GM12878 (cell line): ENCODE results near the gene COQ5. TPM values are rescaled to one million over a fixed set of nuclear protein-coding genes. Genes with fewer than 3 reads are reported as not detected.

ENCODE experiments used
- ATAC-seq: fragments of 200-7000 bp; cut with Tn5 transposase; 3 replicates; pipeline ENCODE4 v1.9.1; 2020; ENCODE audit warnings: mild to moderate bottlenecking, moderate library complexity
- BruUV-seq: library from RNA; stranded (reverse); fragments of 400-500 nt; replicated peaks from 2 replicates; lab custom pipeline; 2021; lab: Mats Ljungman, UMichigan
- CTCF ChIA-PET: fragments of 300-600 bp; sonication (Branson Sonifier 250); formaldehyde crosslinking; extraction: SDS; loops from one replicate; lab custom pipeline; 2021; ENCODE audit warnings: inconsistent platforms; lab: Yijun Ruan, JAX
- POLR2A ChIA-PET: fragments of 350-600 bp; formaldehyde crosslinking; extraction: SDS; loops from one replicate; lab custom pipeline; 2021; ENCODE audit warnings: inconsistent platforms; lab: Charles Lee
- RAD21 ChIA-PET: fragments of 300-600 bp; sonication (Branson Sonifier 250); formaldehyde crosslinking; loops from one replicate; lab custom pipeline; 2023; ENCODE audit warnings: antibody characterized with exemption; ENCODE audit not compliant: unreplicated experiment; lab: Charles Lee
- SMC1A ChIA-PET: fragments of 300-600 bp; sonication (Branson Sonifier 250); formaldehyde crosslinking; loops from one replicate; lab custom pipeline; 2023; ENCODE audit not compliant: unreplicated experiment, uncharacterized antibody; lab: Charles Lee
- DNase-seq: peaks from one replicate; pipeline ENCODE4 v3.0.0-alpha.2; 2011; ENCODE audit warnings: low read depth, low spot score
- FAIRE-seq: peaks from 3 replicates; lab custom pipeline; 2011; peaks lifted over from hg19 to GRCh38; lab: Jason Lieb, UNC
- H2AFZ ChIP-seq: 2 replicates; pipeline ENCODE4 v1.6.0; 2011; ENCODE audit warnings: low read depth, low read length, control low read depth; ENCODE audit not compliant: control insufficient read depth
- H3K27ac ChIP-seq: 2 replicates; pipeline ENCODE4 v1.5.1; 2011; ENCODE audit warnings: control low read depth; ENCODE audit not compliant: control insufficient read depth, insufficient read depth
- H3K27me3 ChIP-seq, 2 experiments: replicated peaks in 1 of 2; 2 replicates each; pipeline versions ENCODE4 v1.6.0 to v1.6.1; 2011; ENCODE audit warnings: low read length in 1 of 2; ENCODE audit not compliant: control insufficient read depth in 2 of 2, insufficient read depth in 2 of 2
- H3K36me3 ChIP-seq, 2 experiments: 2 replicates each; pipeline ENCODE4 v1.5.1; 2011; ENCODE audit warnings: low read length in 1 of 2; ENCODE audit not compliant: control insufficient read depth in 2 of 2, insufficient read depth in 2 of 2
- H3K4me1 ChIP-seq: 2 replicates; pipeline ENCODE4 v1.6.1; 2011; ENCODE audit warnings: mild to moderate bottlenecking, low read length, moderate library complexity, mixed read lengths; ENCODE audit not compliant: control insufficient read depth, insufficient read depth
- H3K4me2 ChIP-seq: 2 replicates; pipeline ENCODE4 v1.6.0; 2011; ENCODE audit warnings: control low read depth; ENCODE audit not compliant: control insufficient read depth, insufficient read depth
- H3K4me3 ChIP-seq: fragments of 200-600 bp; sonication (generic); 2 replicates; pipeline ENCODE4 v1.5.1; 2016
- H3K79me2 ChIP-seq: 2 replicates; pipeline ENCODE4 v1.6.0; 2011; ENCODE audit warnings: low read length; ENCODE audit not compliant: control insufficient read depth, insufficient read depth
- H3K9ac ChIP-seq: 2 replicates; pipeline ENCODE4 v1.8.0; 2011; ENCODE audit warnings: low read length, control low read depth, mixed read lengths; ENCODE audit not compliant: control insufficient read depth, insufficient read depth
- H3K9me3 ChIP-seq: replicated peaks from 3 replicates; pipeline ENCODE4 v1.5.1; 2011; ENCODE audit warnings: mild to moderate bottlenecking, low read length; ENCODE audit not compliant: control insufficient read depth, insufficient read depth
- H4K20me1 ChIP-seq: 2 replicates; pipeline ENCODE4 v1.6.0; 2011; ENCODE audit not compliant: control insufficient read depth, insufficient read depth
- DPF2 ChIP-seq: fragments of 450-650 bp; IDR thresholded peaks from 2 replicates; pipeline ENCODE4 v1.6.1; 2017; ENCODE audit warnings: mild to moderate bottlenecking
- IRF3 ChIP-seq: fragments of 450-650 bp; IDR thresholded peaks from 2 replicates; pipeline ENCODE4 v1.6.1; 2014; ENCODE audit warnings: mild to moderate bottlenecking
- NFYB ChIP-seq: IDR thresholded peaks from 2 replicates; pipeline ENCODE4 v1.6.1; 2011; ENCODE audit warnings: low read depth, mild to moderate bottlenecking, low read length, improper control_type of control experiment, moderate library complexity; ENCODE audit not compliant: insufficient read depth
- SMAD5 ChIP-seq: IDR thresholded peaks from 2 replicates; pipeline ENCODE4 v1.6.1; 2016; ENCODE audit warnings: antibody characterized with exemption, low read depth
- SREBF1 ChIP-seq: IDR thresholded peaks from 2 replicates; pipeline ENCODE4 v1.6.1; 2012; ENCODE audit warnings: mild to moderate bottlenecking, low read length
- STAT1 ChIP-seq: fragments of 450-650 bp; conservative IDR thresholded peaks from 2 replicates; pipeline ENCODE4 v1.6.1; 2014; ENCODE audit warnings: antibody characterized with exemption, mild to moderate bottlenecking
- ZBTB11 ChIP-seq: fragments of 450-650 bp; formaldehyde crosslinking; IDR thresholded peaks from 2 replicates; pipeline ENCODE4 v1.5.0; 2022; ENCODE audit warnings: mild to moderate bottlenecking, missing genetic modification characterization
- ZNF622 ChIP-seq: fragments of 450-650 bp; IDR thresholded peaks from 2 replicates; pipeline ENCODE4 v1.6.1; 2017; ENCODE audit warnings: mild to moderate bottlenecking, inconsistent platforms
- WGBS: methylation state at CpG from one replicate; pipeline ENCODE4 v1.1.6; 2016; ENCODE audit warnings: low lambda C conversion rate; ENCODE audit not compliant: insufficient replicate concordance, insufficient coverage; ENCODE audit errors: missing lambda C conversion rate; 5-methylcytosine and 5-hydroxymethylcytosine counted together
- in situ Hi-C: fragments of 300-500 bp; cut with MboI; formaldehyde crosslinking; loops from 9 replicates; pipeline ENCODE4 v1.14.3; 2018; ENCODE audit warnings: mixed read lengths
- intact Hi-C: fragments of 100-400 bp; cut with micrococcal nuclease; formaldehyde crosslinking; loops from one replicate; pipeline ENCODE4 v1.14.2; 2022; ENCODE audit not compliant: unreplicated experiment
- polyA plus RNA-seq, 11 experiments: library from polyadenylated mRNA; depleted of rRNA in 4 of 11; unstranded in 6 of 11; stranded (reverse) in 5 of 11; fragments of >200 nt; fragmentation: Nextera tagmentation in 4 of 11; fragmentation: Illumina TruSeq in 1 of 11; extraction: Ambion mirVana in 4 of 11; extraction: Trizol in 1 of 11; gene quantifications; 1 replicate in 1 of 11; 2 replicates in 10 of 11; pipeline versions ENCODE4 v1.2.1 to v1.2.3, GENCODE V29; 2011 to 2016; ENCODE audit warnings: inconsistent platforms in 2 of 11, missing spikeins in 2 of 11, low read depth in 1 of 11
- total RNA-seq, 4 experiments: library from RNA; depleted of rRNA in 3 of 4; stranded (reverse); fragments of >200 nt in 3 of 4; fragmentation: Illumina TruSeq in 1 of 4; extraction: Trizol in 1 of 4; gene quantifications; 2 replicates each; pipeline versions ENCODE4 v1.2.1 to v1.2.3, GENCODE V29; 2013 to 2021
- TF ChIP-seq, protein P1 (sequence below): fragments of 450-650 bp; formaldehyde crosslinking; IDR thresholded peaks from 2 replicates; pipeline ENCODE4 v1.4.0; 2020; ENCODE audit warnings: mild to moderate bottlenecking, moderate library complexity
- TF ChIP-seq, protein P2 (sequence below): fragments of 450-650 bp; IDR thresholded peaks from 2 replicates; pipeline ENCODE4 v1.6.1; 2017; ENCODE audit warnings: low read depth, mild to moderate bottlenecking, moderate library complexity
- TF ChIP-seq, protein P3 (sequence below): fragments of 150-350 bp; IDR thresholded peaks from 2 replicates; pipeline ENCODE4 v1.6.1; 2014; ENCODE audit warnings: mild to moderate bottlenecking, low read depth, low read length

Gene COQ5
- total and polyA plus RNA-seq, 10 of the 15 experiments (the other 5 are each of a cell fraction or from before 2014, with no cell fraction given): 24.8 to 69.3 (median 37.8) TPM

DNA sequence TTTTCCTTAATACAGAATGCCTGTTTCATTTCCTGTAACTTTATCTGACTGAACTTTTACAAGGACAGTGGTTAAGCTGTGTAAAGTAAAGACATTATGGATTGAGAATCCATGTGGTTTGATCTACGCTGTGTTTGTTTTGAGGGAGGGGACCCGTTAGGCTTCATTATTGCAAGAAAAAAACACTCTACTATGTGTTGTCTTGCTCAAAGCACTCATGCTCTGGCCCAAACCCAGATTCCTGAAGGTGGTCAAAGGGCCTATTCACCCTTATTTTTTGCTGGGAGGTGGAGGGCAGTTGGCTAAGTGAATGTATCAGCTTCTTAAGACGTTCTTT lies 17.1 kb upstream of the COQ5 start:
- intact Hi-C loops (no loop called here), in situ Hi-C loops (no loop called here)
- H3K27me3 ChIP-seq: no peaks in the 10 kb centered on the region
- no peak overlapping the region for H3K27ac ChIP-seq
- ATAC-seq: no peak
- H3K9me3 ChIP-seq: no peaks in the 10 kb centered on the region
- no peak for FAIRE-seq
- peaks cover 32% of the 10 kb centered on the region for H3K79me2 ChIP-seq
- no peak overlapping the region for H2AFZ ChIP-seq
- DNase-seq: no peak
- RAD21 ChIA-PET: no interaction called here
- POLR2A ChIA-PET: interaction anchor here (0.6 kb wide), 2 partner anchors 55 to 231 kb away, joined by 3 to 5 read pairs; no protein-coding TSS in a partner anchor
- H4K20me1 ChIP-seq: peaks cover 3% of the 10 kb centered on the region; the same call in 1 of the 2 replicates
- CTCF ChIA-PET: no interaction called here
- H3K4me3 ChIP-seq: no peak overlapping the region
- no peaks in the 10 kb centered on the region for H3K4me1 ChIP-seq
- whole genome bisulfite sequencing: 86% methylated on average over 3 of the region's 3 CpGs
- TF ChIP-seq, protein P1, sequence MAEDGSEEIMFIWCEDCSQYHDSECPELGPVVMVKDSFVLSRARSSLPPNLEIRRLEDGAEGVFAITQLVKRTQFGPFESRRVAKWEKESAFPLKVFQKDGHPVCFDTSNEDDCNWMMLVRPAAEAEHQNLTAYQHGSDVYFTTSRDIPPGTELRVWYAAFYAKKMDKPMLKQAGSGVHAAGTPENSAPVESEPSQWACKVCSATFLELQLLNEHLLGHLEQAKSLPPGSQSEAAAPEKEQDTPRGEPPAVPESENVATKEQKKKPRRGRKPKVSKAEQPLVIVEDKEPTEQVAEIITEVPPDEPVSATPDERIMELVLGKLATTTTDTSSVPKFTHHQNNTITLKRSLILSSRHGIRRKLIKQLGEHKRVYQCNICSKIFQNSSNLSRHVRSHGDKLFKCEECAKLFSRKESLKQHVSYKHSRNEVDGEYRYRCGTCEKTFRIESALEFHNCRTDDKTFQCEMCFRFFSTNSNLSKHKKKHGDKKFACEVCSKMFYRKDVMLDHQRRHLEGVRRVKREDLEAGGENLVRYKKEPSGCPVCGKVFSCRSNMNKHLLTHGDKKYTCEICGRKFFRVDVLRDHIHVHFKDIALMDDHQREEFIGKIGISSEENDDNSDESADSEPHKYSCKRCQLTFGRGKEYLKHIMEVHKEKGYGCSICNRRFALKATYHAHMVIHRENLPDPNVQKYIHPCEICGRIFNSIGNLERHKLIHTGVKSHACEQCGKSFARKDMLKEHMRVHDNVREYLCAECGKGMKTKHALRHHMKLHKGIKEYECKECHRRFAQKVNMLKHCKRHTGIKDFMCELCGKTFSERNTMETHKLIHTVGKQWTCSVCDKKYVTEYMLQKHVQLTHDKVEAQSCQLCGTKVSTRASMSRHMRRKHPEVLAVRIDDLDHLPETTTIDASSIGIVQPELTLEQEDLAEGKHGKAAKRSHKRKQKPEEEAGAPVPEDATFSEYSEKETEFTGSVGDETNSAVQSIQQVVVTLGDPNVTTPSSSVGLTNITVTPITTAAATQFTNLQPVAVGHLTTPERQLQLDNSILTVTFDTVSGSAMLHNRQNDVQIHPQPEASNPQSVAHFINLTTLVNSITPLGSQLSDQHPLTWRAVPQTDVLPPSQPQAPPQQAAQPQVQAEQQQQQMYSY (CRISPR knock-in tag): no peak
- TF ChIP-seq, protein P2, sequence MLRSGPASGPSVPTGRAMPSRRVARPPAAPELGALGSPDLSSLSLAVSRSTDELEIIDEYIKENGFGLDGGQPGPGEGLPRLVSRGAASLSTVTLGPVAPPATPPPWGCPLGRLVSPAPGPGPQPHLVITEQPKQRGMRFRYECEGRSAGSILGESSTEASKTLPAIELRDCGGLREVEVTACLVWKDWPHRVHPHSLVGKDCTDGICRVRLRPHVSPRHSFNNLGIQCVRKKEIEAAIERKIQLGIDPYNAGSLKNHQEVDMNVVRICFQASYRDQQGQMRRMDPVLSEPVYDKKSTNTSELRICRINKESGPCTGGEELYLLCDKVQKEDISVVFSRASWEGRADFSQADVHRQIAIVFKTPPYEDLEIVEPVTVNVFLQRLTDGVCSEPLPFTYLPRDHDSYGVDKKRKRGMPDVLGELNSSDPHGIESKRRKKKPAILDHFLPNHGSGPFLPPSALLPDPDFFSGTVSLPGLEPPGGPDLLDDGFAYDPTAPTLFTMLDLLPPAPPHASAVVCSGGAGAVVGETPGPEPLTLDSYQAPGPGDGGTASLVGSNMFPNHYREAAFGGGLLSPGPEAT: no peak
- no peak for TF ChIP-seq SREBF1
- TF ChIP-seq, protein P3, sequence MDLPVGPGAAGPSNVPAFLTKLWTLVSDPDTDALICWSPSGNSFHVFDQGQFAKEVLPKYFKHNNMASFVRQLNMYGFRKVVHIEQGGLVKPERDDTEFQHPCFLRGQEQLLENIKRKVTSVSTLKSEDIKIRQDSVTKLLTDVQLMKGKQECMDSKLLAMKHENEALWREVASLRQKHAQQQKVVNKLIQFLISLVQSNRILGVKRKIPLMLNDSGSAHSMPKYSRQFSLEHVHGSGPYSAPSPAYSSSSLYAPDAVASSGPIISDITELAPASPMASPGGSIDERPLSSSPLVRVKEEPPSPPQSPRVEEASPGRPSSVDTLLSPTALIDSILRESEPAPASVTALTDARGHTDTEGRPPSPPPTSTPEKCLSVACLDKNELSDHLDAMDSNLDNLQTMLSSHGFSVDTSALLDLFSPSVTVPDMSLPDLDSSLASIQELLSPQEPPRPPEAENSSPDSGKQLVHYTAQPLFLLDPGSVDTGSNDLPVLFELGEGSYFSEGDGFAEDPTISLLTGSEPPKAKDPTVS: no peak
- TF ChIP-seq ZBTB11 (CRISPR knock-in tag): no peak
- TF ChIP-seq IRF3: no peak
- TF ChIP-seq STAT1: no peak
- no peak for TF ChIP-seq ZNF622
- TF ChIP-seq DPF2: no peak
- TF ChIP-seq NFYB: no peak
- TF ChIP-seq SMAD5: no peak
- BruUV-seq: no TSS peak
- H3K9ac ChIP-seq: no peak overlapping the region
- no peak overlapping the region for H3K4me2 ChIP-seq
- SMC1A ChIA-PET: interaction anchor here (1.2 kb wide), 1 partner anchor 35 kb away, joined by 3 read pairs; the partner anchor contains the start of gene POP5
- peaks cover 10 to 21% of the 10 kb centered on the region in 2 experiments for H3K36me3 ChIP-seq
